Pancreas (tissue), 10 donors: ENCODE data around the gene VSTM2A. TPM values are rescaled to one million over a fixed set of nuclear protein-coding genes. Genes with fewer than 3 reads are reported as not detected.
A peak's percentile ranks its signal among the peaks of the same experiment; 100 is the strongest.
"Not testable (repeated sequence)": the region's sequence is repeated elsewhere in the genome, so short reads cannot be mapped to it uniquely, and the experiment has no call there.

Experiments
- ATAC-seq, 4 donors: fragments of 200-7000 bp; cut with Tn5 transposase; one replicate each; pipeline versions ENCODE4 v1.8.0 to v1.9.1; 2020; ENCODE audit warnings: mild to moderate bottlenecking in 4 of 4, moderate library complexity in 4 of 4
- DNase-seq, 6 donors: peaks; one replicate each; pipeline ENCODE4 v3.0.0-alpha.2; 2020
- FAIRE-seq: peaks from 2 replicates; lab custom pipeline; 2012; peaks lifted over from hg19 to GRCh38; lab: Jason Lieb, UNC
- H3K27ac ChIP-seq, 4 donors: fragments of 200-600 bp; sonication (generic); 1 replicate in 3 of 4; 2 replicates in 1 of 4; pipeline versions ENCODE4 v1.5.0 to v1.8.0; 2020
- H3K27me3 ChIP-seq, 4 donors: fragments of 200-600 bp; one replicate each; pipeline ENCODE4 v1.8.0; 2021
- H3K36me3 ChIP-seq, 3 donors: fragments of 200-600 bp; sonication (generic) in 1 of 3; one replicate each; pipeline versions ENCODE4 v1.5.0 to v1.8.0; 2020 to 2021
- H3K4me1 ChIP-seq, 3 donors: fragments of 200-600 bp; one replicate each; pipeline ENCODE4 v1.8.0; 2021
- H3K4me3 ChIP-seq, 4 donors: fragments of 200-600 bp; sonication (generic) in 2 of 4; one replicate each; pipeline versions ENCODE4 v1.5.0 to v1.8.0; 2020 to 2021
- H3K9me3 ChIP-seq, 4 donors: fragments of 200-600 bp; one replicate each; pipeline ENCODE4 v1.8.0; 2021
- WGBS, 2 donors: extraction: QIAGEN DNeasy Blood & Tissue Kit; methylation state at CpG; one replicate each; pipeline ENCODE4 v1.1.7; 2013; 5-methylcytosine and 5-hydroxymethylcytosine counted together
- intact Hi-C, 3 donors: fragments of 100-400 bp; cut with DNase I; formaldehyde crosslinking; loops; one replicate each; pipeline versions ENCODE4 v1.11.1 to v1.14.2; 2022
- polyA plus RNA-seq, 2 donors: library from polyadenylated mRNA; stranded (reverse); fragments of 200-250 nt; gene quantifications; one replicate each; pipeline ENCODE4 v1.2.3, GENCODE V29; 2013
- total RNA-seq, 6 donors: library from RNA; stranded (reverse); fragmentation: NEBNext Ultra II Directional in 4 of 6; extraction: Animal tissue kit (Norgen Biotek cat#: 25700) in 4 of 6; gene quantifications; one replicate each; pipeline versions ENCODE4 v1.2.1 to v1.2.4, GENCODE V29; 2021 to 2023
- TF ChIP-seq, protein P1 (sequence below), 4 donors: fragments of 200-600 bp; sonication (generic) in 3 of 4; IDR thresholded peaks; one replicate each; pipeline versions ENCODE4 v1.5.0 to v1.8.0; 2021; ENCODE audit warnings: antibody characterized with exemption in 4 of 4
- donor health status: healthy with polysubstance abuse.
- donor health status: DM: no; HTN: no; CAD: no; lungs with moderate emphysema.
- donor health status: DM: no; HTN: no; CAD: no.
- donor health status: control.
- donor health status: control.
- donor health status: Bipolar disorder and iron deficiency.
- donor health status: DM: yes; HTN: yes; CAD: no.
- donor health status: DM: no; HTN: no; CAD: no.
- donor health status: DM: no; HTN: no; CAD: no.
- donor health status: DM: yes; HTN: yes; CAD: no.

VSTM2A gene, protein sequence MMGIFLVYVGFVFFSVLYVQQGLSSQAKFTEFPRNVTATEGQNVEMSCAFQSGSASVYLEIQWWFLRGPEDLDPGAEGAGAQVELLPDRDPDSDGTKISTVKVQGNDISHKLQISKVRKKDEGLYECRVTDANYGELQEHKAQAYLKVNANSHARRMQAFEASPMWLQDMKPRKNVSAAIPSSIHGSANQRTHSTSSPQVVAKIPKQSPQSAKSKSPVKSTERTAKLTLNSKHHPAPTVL
- total RNA-seq (under 1 TPM in 4 of 6 donors, not detected in 2; 0.12 to 0.64 (median 0.15) TPM), polyA plus RNA-seq (1 to 10 TPM in 1 of 2 donors, under 1 TPM in 1; 0.08 to 1.0 TPM)

DNA sequence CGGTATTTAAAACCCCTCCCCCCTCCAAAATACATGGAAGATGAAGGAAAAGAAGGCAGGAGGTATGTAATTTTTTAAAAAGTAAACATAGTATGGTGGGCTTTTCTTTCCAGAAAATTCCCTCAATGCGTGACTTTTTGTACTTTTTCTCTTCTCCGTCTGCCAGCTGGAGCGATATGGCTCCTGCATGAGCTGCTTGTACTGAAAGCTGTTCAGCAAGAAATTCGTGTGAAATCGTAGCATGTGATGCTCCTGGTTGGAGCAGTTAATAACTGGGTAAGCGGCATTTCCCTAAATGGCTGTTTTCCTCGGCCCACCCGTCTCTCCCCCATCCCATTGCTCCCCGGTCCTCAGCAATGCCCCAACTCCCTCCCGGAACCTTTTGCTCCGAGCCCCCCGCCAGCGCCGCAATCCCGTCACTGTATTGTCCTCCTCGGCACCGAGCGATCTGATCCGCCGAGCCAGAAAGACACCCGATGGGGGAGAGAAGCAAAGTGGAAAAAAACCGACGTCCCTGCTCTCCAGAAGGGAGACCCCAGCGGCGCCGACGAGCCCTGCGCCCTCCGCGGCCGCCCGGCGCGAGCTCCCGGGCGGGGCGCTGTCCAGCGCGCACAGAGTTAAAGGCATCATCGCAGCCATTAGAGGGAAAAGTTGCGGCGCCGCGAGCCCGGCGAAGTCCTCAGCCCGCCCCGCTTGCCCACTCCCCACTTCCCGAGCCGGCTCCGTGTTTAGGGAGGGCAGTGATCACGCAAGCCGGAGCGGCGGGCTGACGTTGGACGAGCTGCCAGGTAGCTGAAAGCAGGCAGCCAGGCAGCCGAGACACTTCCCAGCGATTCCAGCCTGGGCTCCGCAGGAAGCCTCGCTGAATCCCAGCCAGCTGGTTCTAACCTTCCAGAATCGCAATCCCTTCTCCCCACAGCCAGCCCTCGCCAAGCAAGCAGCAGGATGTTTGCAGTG is at the start of gene VSTM2A:
TSS of gene VSTM2A (plus strand) at position 707 of the 957 bp plus-strand sequence. CDS start 356 bp downstream, outside the sequence.
- intact Hi-C loops = no loop called here
- peak in 3 of 4 donors; percentile 61 to 69 (median 64) for ATAC-seq
- Histone ChIP-seq H3K9me3 (no peaks in the 10 kb centered on the region), H3K27me3 (peaks cover 0 to 36% (median 15%) of the 10 kb centered on the region in 4 donors), H3K36me3 (no peaks in the 10 kb centered on the region), H3K27ac (no peak within 1 kb of the TSS), H3K4me1 (peaks cover 0 to 4% (median 0%) of the 10 kb centered on the region in 3 donors), H3K4me3 (peak within 1 kb of the TSS in 3 of 4 donors; percentile 7 to 33 (median 20))
- no peak for FAIRE-seq
- DNase-seq = peak in 2 of 6 donors; percentile 62 to 70
- 1% methylated on average over 64 of the region's 64 CpGs for WGBS, 2 donors
- TF ChIP-seq, protein P1, sequence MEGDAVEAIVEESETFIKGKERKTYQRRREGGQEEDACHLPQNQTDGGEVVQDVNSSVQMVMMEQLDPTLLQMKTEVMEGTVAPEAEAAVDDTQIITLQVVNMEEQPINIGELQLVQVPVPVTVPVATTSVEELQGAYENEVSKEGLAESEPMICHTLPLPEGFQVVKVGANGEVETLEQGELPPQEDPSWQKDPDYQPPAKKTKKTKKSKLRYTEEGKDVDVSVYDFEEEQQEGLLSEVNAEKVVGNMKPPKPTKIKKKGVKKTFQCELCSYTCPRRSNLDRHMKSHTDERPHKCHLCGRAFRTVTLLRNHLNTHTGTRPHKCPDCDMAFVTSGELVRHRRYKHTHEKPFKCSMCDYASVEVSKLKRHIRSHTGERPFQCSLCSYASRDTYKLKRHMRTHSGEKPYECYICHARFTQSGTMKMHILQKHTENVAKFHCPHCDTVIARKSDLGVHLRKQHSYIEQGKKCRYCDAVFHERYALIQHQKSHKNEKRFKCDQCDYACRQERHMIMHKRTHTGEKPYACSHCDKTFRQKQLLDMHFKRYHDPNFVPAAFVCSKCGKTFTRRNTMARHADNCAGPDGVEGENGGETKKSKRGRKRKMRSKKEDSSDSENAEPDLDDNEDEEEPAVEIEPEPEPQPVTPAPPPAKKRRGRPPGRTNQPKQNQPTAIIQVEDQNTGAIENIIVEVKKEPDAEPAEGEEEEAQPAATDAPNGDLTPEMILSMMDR (IDR thresholded peaks at IDR 0.05) = no peak

GRCh38 chr7:54504531-54504930 is 37.6 kb upstream of the VSTM2A start:
- H3K27ac ChIP-seq, H3K4me3 ChIP-seq, H3K27me3 ChIP-seq, H3K4me1 ChIP-seq, ATAC-seq, FAIRE-seq, intact Hi-C loops, H3K36me3 ChIP-seq, H3K9me3 ChIP-seq: not testable (repeated sequence)
- 78 to 80% methylated on average over 11 to 12 of the region's 12 CpGs for WGBS, 2 donors
- peak in 1 of 6 donors; percentile 7 for DNase-seq

- H3K4me3 ChIP-seq = no peak overlapping the region
- H3K27me3 ChIP-seq = no peaks in the 10 kb centered on the region
- no peaks in the 10 kb centered on the region for H3K4me1 ChIP-seq
- FAIRE-seq (no peak), ATAC-seq (no peak), DNase-seq (no peak)
- TF ChIP-seq, protein P1 (IDR thresholded peaks at IDR 0.05) = no peak
- intact Hi-C loops = no loop called here
- WGBS, 2 donors = 14 to 20% methylated on average over 1 of the region's 1 CpG
- no peak overlapping the region for H3K27ac ChIP-seq
- H3K36me3 ChIP-seq = no peaks in the 10 kb centered on the region
- H3K9me3 ChIP-seq = no peaks in the 10 kb centered on the region
Observed at GRCh38 chr7:54529568-54529967, 12.6 kb upstream of the VSTM2A start.

DNA sequence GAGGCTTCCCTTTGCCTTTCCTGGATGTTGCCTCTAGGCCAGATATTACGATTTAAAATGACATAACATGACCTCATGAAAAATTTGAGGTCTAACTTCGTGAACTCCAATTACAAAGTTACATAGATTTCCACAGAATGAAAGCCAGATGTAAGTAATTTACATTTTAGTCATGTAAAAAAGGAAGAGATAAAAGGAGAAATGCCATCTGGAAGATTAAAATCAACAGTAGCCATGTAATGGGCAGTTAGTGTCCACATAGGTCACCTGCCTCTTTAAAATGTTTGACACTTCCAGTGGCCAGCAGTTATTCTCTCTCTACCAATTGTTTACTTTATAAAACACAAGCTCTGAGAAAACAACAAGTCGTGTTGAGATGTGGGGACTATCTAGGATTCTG is 4.1 kb upstream of the VSTM2A start:
- TF ChIP-seq, protein P1 (IDR thresholded peaks at IDR 0.05) = no peak
- no peak for DNase-seq
- Histone ChIP-seq H3K9me3 (no peaks in the 10 kb centered on the region), H3K27me3 (peaks cover 0 to 28% (median 15%) of the 10 kb centered on the region in 4 donors), H3K4me1 (peaks cover 0 to 4% (median 0%) of the 10 kb centered on the region in 3 donors), H3K4me3 (no peak overlapping the region), H3K27ac (no peak overlapping the region), H3K36me3 (no peaks in the 10 kb centered on the region)
- WGBS, 2 donors = 23 to 25% methylated on average over 3 of the region's 3 CpGs
- no peak for ATAC-seq
- FAIRE-seq = no peak
- intact Hi-C loops = no loop called here

GRCh38 chr7:54543051-54543488 is 895 bp downstream of the VSTM2A start:
- Histone ChIP-seq H3K9me3 (no peaks in the 10 kb centered on the region), H3K36me3 (no peaks in the 10 kb centered on the region), H3K27ac (no peak overlapping the region), H3K4me1 (peaks cover 0 to 4% (median 0%) of the 10 kb centered on the region in 3 donors), H3K27me3 (peaks cover 0 to 36% (median 17%) of the 10 kb centered on the region in 4 donors), H3K4me3 (no peak overlapping the region)
- ATAC-seq (peak in 3 of 4 donors; percentile 9 to 51 (median 48)), FAIRE-seq (no peak), DNase-seq (no peak)
- TF ChIP-seq, protein P1 (IDR thresholded peaks at IDR 0.05) = no peak
- intact Hi-C loops = no loop called here
- WGBS, 2 donors = 5 to 7% methylated on average over 7 of the region's 7 CpGs
